HepG2 (cell line): Measurements from ENCODE around the gene ASXL1. TPM values are rescaled to one million over a fixed set of nuclear protein-coding genes. Genes with fewer than 3 reads are reported as not detected.

Experiments
- BCL3 ChIP-seq: sonication (generic); formaldehyde crosslinking; IDR thresholded peaks from 2 replicates; pipeline ENCODE4 v1.5.1; 2020; ENCODE audit warnings: mild to moderate bottlenecking, missing genetic modification reagents, moderate library complexity
- CBX2 ChIP-seq, 2 experiments: fragments of 200-600 bp in 1 of 2; sonication (generic); formaldehyde crosslinking in 1 of 2; IDR thresholded peaks; 2 replicates each; pipeline versions ENCODE4 v1.7.0 to v1.8.1; 2018 to 2022; ENCODE audit warnings: low read depth in 2 of 2, low read length in 1 of 2, mild to moderate bottlenecking in 1 of 2, missing genetic modification reagents in 1 of 2
- CREM ChIP-seq, 2 experiments: sonication (generic) in 1 of 2; formaldehyde crosslinking in 1 of 2; IDR thresholded peaks; 2 replicates each; pipeline versions ENCODE4 v1.4.0 to v1.6.1; 2016 to 2020; ENCODE audit warnings: antibody characterized with exemption in 1 of 2, mild to moderate bottlenecking in 1 of 2, missing genetic modification reagents in 1 of 2
- HCFC1 ChIP-seq: fragments of 150-350 bp; IDR thresholded peaks from 2 replicates; pipeline ENCODE4 v1.6.1; 2014; ENCODE audit warnings: low read depth, low read length
- MAFF ChIP-seq: IDR thresholded peaks from 2 replicates; pipeline ENCODE4 v1.6.1; 2011; ENCODE audit warnings: low read depth, low read length, improper control_type of control experiment
- MAX ChIP-seq: IDR thresholded peaks from 2 replicates; pipeline ENCODE4 v1.6.1; 2012; ENCODE audit warnings: inconsistent platforms
- POLR2G ChIP-seq: fragments of 200-400 bp; formaldehyde crosslinking; IDR thresholded peaks from 2 replicates; pipeline ENCODE4 v1.6.1; 2018; ENCODE audit warnings: mild to moderate bottlenecking, low read depth, low read length, moderate library complexity
- RFXANK ChIP-seq: IDR thresholded peaks from 2 replicates; pipeline ENCODE4 v1.6.1; 2016
- SKI ChIP-seq: fragments of 450-650 bp; IDR thresholded peaks from one replicate; pipeline ENCODE4 v1.6.1; 2018; ENCODE audit warnings: mild to moderate bottlenecking; ENCODE audit not compliant: partially characterized antibody
- THAP11 ChIP-seq: IDR thresholded peaks from 2 replicates; pipeline ENCODE4 v1.6.1; 2016; ENCODE audit warnings: missing biosample characterization, missing genetic modification reagents
- ZFY ChIP-seq: sonication (generic); formaldehyde crosslinking; IDR thresholded peaks from 2 replicates; pipeline ENCODE4 v1.4.0; 2020; ENCODE audit warnings: missing genetic modification reagents
- ZNF30 ChIP-seq: sonication (generic); formaldehyde crosslinking; IDR thresholded peaks from 2 replicates; pipeline ENCODE4 v1.5.0; 2020; ENCODE audit warnings: mild to moderate bottlenecking, missing genetic modification reagents
- ZNF333 ChIP-seq: sonication (generic); formaldehyde crosslinking; IDR thresholded peaks from 2 replicates; pipeline ENCODE4 v1.4.0; 2020; ENCODE audit warnings: mild to moderate bottlenecking, missing genetic modification reagents, borderline replicate concordance
- ZNF512 ChIP-seq: sonication (generic); formaldehyde crosslinking; IDR thresholded peaks from 2 replicates; pipeline ENCODE4 v1.4.0; 2020; ENCODE audit warnings: mild to moderate bottlenecking, missing genetic modification reagents
- ZNF550 ChIP-seq: sonication (generic); formaldehyde crosslinking; IDR thresholded peaks from 2 replicates; pipeline ENCODE4 v1.4.0; 2020; ENCODE audit warnings: mild to moderate bottlenecking, missing genetic modification reagents, borderline replicate concordance
- ZNF777 ChIP-seq: sonication (generic); formaldehyde crosslinking; IDR thresholded peaks from 2 replicates; pipeline ENCODE4 v1.4.0; 2020; ENCODE audit warnings: missing genetic modification reagents
- polyA plus RNA-seq, 8 experiments: library from polyadenylated mRNA; depleted of rRNA in 3 of 8; stranded (reverse) in 7 of 8; unstranded in 1 of 8; fragments of >200 nt; fragmentation: Illumina TruSeq in 4 of 8; extraction: Trizol in 4 of 8; gene quantifications; 2 replicates each; pipeline versions ENCODE4 v1.2.1 to v1.2.3, GENCODE V29; 2011 to 2016; ENCODE audit warnings: low read depth in 4 of 8, missing spikeins in 1 of 8, mixed read lengths in 1 of 8; ENCODE audit not compliant: insufficient read depth in 1 of 8
- total RNA-seq, 5 experiments: library from RNA; depleted of rRNA; stranded (reverse); fragments of >200 nt; fragmentation: Illumina TruSeq; extraction: Trizol; gene quantifications; 2 replicates each; pipeline ENCODE4 v1.2.3, GENCODE V29; 2016; ENCODE audit warnings: low read depth in 1 of 5
- TF ChIP-seq, protein P1 (sequence below): sonication (generic); formaldehyde crosslinking; IDR thresholded peaks from 2 replicates; pipeline ENCODE4 v1.4.0; 2020; ENCODE audit warnings: mild to moderate bottlenecking, missing genetic modification reagents, borderline replicate concordance
- TF ChIP-seq, protein P2 (sequence below): sonication (generic); formaldehyde crosslinking; IDR thresholded peaks from 2 replicates; pipeline ENCODE4 v1.4.0; 2020; ENCODE audit warnings: missing genetic modification reagents
- TF ChIP-seq, protein P3 (sequence below): sonication (generic); formaldehyde crosslinking; IDR thresholded peaks from 2 replicates; pipeline ENCODE4 v1.4.0; 2020; ENCODE audit warnings: mild to moderate bottlenecking, missing genetic modification reagents

The ASXL1 gene
- total and polyA plus RNA-seq, 2 of the 13 experiments (the other 11 are each of a cell fraction or from before 2014, with no cell fraction given) = 62.1 to 74.8 TPM

GRCh38 chr20:32338665-32339064 is 19.5 kb upstream of the ASXL1 start (continued):
- TF ChIP-seq, protein P1, sequence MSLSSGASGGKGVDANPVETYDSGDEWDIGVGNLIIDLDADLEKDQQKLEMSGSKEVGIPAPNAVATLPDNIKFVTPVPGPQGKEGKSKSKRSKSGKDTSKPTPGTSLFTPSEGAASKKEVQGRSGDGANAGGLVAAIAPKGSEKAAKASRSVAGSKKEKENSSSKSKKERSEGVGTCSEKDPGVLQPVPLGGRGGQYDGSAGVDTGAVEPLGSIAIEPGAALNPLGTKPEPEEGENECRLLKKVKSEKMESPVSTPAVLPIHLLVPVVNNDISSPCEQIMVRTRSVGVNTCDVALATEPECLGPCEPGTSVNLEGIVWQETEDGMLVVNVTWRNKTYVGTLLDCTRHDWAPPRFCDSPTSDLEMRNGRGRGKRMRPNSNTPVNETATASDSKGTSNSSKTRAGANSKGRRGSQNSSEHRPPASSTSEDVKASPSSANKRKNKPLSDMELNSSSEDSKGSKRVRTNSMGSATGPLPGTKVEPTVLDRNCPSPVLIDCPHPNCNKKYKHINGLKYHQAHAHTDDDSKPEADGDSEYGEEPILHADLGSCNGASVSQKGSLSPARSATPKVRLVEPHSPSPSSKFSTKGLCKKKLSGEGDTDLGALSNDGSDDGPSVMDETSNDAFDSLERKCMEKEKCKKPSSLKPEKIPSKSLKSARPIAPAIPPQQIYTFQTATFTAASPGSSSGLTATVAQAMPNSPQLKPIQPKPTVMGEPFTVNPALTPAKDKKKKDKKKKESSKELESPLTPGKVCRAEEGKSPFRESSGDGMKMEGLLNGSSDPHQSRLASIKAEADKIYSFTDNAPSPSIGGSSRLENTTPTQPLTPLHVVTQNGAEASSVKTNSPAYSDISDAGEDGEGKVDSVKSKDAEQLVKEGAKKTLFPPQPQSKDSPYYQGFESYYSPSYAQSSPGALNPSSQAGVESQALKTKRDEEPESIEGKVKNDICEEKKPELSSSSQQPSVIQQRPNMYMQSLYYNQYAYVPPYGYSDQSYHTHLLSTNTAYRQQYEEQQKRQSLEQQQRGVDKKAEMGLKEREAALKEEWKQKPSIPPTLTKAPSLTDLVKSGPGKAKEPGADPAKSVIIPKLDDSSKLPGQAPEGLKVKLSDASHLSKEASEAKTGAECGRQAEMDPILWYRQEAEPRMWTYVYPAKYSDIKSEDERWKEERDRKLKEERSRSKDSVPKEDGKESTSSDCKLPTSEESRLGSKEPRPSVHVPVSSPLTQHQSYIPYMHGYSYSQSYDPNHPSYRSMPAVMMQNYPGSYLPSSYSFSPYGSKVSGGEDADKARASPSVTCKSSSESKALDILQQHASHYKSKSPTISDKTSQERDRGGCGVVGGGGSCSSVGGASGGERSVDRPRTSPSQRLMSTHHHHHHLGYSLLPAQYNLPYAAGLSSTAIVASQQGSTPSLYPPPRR (CRISPR knock-in tag) = no peak
- TF ChIP-seq POLR2G = no peak
- TF ChIP-seq CREM (IDR thresholded peaks at IDR 0.05) = no peak
- TF ChIP-seq CREM (CRISPR knock-in tag; IDR thresholded peaks at IDR 0.05) = no peak
- no peak for TF ChIP-seq ZNF30 (CRISPR knock-in tag)
- 0 out of 2 replicates have a peak, but pooled peaks have one; percentile 74 for TF ChIP-seq ZNF550 (CRISPR knock-in tag)
- TF ChIP-seq BCL3 = no peak
- TF ChIP-seq RFXANK (CRISPR knock-in tag) = no peak
- TF ChIP-seq ZNF512 (CRISPR knock-in tag) = no peak
- no peak for TF ChIP-seq CBX2 (IDR thresholded peaks at IDR 0.05; ENCODE audit: low read depth, low read length)
- no peak for TF ChIP-seq CBX2 (CRISPR knock-in tag; IDR thresholded peaks at IDR 0.05; ENCODE audit: low read depth)
- TF ChIP-seq MAFF = no peak
- TF ChIP-seq HCFC1 = no peak
- TF ChIP-seq, protein P2, sequence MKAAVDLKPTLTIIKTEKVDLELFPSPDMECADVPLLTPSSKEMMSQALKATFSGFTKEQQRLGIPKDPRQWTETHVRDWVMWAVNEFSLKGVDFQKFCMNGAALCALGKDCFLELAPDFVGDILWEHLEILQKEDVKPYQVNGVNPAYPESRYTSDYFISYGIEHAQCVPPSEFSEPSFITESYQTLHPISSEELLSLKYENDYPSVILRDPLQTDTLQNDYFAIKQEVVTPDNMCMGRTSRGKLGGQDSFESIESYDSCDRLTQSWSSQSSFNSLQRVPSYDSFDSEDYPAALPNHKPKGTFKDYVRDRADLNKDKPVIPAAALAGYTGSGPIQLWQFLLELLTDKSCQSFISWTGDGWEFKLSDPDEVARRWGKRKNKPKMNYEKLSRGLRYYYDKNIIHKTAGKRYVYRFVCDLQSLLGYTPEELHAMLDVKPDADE (CRISPR knock-in tag) = no peak
- no peak for TF ChIP-seq ZFY (CRISPR knock-in tag)
- no peak for TF ChIP-seq SKI
- TF ChIP-seq, protein P3, sequence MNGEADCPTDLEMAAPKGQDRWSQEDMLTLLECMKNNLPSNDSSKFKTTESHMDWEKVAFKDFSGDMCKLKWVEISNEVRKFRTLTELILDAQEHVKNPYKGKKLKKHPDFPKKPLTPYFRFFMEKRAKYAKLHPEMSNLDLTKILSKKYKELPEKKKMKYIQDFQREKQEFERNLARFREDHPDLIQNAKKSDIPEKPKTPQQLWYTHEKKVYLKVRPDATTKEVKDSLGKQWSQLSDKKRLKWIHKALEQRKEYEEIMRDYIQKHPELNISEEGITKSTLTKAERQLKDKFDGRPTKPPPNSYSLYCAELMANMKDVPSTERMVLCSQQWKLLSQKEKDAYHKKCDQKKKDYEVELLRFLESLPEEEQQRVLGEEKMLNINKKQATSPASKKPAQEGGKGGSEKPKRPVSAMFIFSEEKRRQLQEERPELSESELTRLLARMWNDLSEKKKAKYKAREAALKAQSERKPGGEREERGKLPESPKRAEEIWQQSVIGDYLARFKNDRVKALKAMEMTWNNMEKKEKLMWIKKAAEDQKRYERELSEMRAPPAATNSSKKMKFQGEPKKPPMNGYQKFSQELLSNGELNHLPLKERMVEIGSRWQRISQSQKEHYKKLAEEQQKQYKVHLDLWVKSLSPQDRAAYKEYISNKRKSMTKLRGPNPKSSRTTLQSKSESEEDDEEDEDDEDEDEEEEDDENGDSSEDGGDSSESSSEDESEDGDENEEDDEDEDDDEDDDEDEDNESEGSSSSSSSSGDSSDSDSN = no peak
- no peak for TF ChIP-seq ZNF333
- TF ChIP-seq THAP11 (CRISPR knock-in tag) = peak; percentile 63
- no peak for TF ChIP-seq MAX
- no peak for TF ChIP-seq ZNF777 (CRISPR knock-in tag)
